ENCODE measurements around the gene TUBG1.

TUBG1 gene

DNA sequence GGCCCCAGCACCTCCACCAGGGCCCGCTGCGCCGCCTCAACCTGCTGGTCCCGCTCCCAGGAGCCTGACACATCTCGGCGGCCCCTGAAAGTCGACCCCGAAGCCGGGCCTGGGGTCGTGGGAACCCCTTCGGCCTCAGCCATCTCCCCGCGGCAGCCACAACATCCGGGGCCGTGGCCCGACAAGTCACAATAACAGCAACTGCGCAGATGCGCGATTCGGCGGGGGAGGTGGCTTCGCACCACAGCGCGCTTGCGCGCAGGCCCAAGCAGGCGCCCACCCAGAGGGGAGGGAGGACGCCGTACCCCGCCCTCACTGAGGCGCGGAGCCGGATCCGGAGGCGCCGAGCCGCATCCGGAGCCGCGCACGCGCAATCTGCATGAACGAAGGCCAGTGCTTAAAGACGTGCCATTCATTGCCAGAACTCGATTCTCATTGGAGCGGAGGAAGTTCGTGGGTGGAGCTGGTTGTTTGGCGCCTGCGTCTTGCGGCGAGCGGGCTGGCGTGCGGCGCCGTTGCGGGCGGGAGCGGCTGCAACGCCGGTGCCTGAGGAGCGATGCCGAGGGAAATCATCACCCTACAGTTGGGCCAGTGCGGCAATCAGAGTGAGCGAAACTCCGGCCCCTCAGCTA is at the start of gene TUBG1, which contains the start of gene RETREG3:
TSS of gene TUBG1 (plus strand) at position 502 of the 632 bp plus-strand sequence. CDS start at position 557, 55 bp downstream.
TSS of gene RETREG3 (minus strand) at position 193 of the 632 bp plus-strand sequence. CDS start at position 143, 50 bp downstream.
- peak; percentile 100 for DNase-seq (ENCODE audit: low spot score)

DNA sequence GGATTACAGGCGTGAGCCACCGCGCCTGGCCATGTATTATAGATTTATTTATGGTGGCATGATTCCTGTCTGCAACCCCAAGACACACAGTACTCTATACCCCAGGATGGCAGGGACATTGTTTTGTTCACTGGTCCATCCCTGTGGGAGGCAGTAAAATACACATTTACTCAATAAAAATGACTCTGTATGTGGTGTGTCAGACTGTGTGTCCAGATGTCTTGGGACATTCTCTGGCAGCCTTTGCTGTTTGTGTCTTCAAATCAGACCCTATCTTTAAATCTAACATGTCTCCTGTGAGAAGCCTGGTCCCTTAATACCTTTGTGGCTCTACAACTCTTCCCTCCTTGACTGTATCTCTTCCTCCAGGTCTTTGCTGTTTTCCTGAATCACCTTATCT is 49.2 kb upstream of the TUBG1 start:
- DNase-seq (ENCODE audit: low spot score) = no peak

DNA sequence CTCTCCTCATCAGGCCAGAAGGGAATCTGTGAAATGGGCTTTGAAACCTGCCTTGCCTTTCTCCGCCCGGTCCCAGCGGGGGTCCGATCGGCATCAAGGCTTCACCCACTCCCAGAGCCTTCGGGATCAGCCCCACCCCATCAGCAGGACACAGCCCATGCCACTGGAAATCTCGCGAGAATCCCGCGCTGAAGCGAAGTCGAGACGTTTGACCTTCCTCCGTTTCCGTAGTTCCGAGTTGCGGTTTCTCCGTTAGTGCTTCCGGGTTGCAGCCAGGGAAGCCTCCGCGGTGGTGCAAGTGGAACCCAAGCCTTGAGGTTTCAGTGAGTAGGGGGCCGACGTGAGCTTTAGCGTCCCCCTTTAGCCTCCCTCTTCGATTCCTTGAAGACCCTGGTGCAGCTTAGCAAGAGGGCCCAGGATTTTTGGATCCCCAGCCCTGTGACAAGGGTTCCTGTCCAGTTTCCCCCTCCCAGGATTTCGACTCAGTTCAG is 47.5 kb upstream of the TUBG1 start, which contains the start of gene COASY:
TSS of gene COASY (plus strand) at position 252 of the 491 bp plus-strand sequence. CDS start 475 bp downstream, outside the sequence.
- DNase-seq (ENCODE audit: low spot score) = peak; percentile 99

DNA sequence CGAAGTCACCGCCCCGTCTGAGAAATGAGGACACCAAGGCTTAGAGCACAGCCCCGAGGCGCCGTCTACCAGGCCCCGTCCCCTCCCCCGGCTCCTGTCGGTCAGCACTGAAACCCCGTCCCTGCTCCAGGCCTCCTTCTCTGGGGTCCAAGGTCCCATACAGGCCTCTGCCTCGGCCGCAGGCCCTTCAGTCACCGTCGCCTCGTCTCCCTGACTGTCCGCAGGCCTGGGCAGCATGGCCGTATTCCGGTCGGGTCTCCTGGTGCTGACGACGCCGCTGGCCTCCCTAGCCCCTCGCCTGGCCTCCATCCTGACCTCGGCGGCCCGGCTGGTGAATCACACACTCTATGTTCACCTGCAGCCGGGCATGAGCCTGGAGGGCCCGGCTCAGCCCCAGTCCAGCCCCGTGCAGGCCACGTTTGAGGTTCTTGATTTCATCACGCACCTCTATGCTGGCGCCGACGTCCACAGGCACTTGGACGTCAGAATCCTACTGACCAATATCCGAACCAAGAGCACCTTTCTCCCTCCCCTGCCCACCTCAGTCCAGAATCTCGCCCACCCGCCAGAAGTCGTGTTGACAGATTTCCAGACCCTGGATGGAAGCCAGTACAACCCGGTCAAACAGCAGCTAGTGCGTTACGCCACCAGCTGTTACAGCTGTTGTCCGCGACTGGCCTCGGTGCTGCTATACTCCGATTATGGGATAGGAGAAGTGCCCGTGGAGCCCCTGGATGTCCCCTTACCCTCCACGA is 46.9 kb upstream of the TUBG1 start:
- DNase-seq (ENCODE audit: low spot score) = no peak

DNA sequence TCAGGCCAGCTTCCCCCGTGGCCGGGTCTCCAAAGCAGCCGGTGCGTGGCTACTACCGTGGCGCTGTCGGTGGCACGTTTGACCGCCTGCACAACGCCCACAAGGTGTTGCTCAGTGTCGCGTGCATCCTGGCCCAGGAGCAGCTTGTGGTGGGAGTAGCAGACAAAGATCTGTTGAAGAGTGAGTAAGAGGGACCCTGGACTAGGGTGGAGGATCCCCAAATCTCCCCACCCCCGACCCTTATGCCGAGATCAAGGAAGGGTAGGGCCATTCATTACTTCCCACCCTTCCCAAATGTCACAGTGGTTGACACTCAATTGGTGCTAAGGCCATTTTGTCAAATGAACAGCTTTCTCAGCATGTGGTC is 46.4 kb upstream of the TUBG1 start:
- no peak for DNase-seq (ENCODE audit: low spot score)

DNA sequence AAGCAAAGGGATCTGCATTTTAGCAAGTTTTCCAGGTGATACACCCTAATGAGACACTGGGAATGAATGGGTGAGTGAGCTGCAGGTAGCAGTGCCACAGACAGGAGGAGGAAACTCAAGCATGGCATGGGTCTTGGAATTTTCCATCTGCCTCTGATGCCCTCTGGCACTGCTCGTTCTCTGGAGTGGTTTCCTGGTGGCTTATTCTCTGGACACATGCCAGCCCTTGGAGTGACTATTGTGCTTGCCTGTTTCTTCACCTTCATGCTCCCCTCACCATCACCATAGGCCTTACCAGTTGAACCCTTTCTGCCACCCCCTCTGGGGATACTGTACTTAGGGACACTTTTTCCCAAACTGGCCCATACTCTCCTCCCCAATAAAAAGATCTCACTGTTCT is 45.9 kb upstream of the TUBG1 start:
- no peak for DNase-seq (ENCODE audit: low spot score)

DNA sequence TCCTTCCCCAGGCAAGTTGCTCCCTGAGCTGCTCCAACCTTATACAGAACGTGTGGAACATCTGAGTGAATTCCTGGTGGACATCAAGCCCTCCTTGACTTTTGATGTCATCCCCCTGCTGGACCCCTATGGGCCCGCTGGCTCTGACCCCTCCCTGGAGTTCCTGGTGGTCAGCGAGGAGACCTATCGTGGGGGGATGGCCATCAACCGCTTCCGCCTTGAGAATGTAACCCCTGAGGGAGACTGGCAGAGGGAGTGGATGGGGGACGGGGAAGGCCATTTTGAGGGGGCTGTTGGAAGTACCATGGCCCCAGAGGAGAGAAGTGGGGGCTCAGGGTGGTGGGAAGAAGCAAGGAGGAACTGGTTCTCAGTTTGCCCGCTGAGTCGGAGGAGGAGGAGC is 45.5 kb upstream of the TUBG1 start:
- no peak for DNase-seq (ENCODE audit: low spot score)

DNA sequence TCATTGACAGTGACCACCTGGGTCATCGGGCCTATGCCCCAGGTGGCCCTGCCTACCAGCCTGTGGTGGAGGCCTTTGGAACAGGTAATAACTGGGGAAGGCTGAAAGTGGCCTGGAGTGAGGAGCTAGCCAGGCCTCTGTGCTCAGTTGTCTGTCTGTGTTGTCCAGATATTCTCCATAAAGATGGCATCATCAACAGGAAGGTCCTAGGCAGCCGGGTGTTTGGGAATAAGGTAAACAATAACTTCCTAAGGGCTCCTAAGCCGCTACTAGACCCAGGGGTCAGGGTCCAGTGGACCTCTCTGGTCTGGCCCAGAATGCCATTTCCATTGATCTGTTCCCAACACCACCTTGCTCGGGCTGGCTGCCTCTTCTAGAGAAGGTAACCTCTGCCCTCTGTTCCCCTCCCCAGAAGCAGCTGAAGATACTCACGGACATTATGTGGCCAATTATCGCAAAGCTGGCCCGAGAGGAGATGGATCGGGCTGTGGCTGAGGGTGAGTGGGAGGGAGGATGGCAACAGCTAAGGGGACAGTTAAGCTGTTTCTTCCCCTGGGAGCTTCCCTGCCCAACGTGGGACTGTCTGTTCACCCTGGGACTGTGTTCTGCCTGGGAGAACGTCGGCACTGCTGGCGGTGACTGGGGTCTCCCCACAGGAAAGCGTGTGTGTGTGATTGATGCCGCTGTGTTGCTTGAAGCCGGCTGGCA is 44.5 kb upstream of the TUBG1 start:
- DNase-seq (ENCODE audit: low spot score) = no peak

DNA sequence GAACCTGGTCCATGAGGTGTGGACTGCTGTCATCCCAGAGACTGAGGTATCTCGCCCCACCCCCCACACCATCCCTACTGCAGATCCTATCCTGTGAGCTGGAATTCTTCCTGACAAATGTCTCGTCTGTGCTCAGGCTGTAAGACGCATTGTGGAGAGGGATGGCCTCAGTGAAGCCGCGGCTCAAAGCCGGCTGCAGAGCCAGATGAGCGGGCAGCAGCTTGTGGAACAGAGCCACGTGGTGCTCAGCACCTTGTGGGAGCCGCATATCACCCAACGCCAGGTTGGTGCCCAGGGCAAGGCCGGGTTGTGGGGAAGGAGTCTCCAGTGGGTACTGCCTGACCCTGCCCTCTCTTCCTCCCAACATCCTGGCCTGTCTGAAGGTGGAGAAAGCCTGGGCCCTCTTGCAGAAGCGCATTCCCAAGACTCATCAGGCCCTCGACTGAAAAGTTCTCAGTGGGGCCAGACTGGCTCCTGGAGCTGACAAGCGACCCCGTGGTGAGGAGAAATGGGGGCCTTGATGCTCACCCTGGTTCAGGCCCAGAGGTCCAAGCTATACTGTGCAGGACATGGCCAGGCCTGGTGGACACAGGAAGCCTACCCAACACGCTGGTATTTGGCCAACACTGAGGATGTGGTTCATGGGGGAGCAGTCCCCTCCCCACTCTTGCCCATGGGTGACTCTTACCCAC is 43.8 kb upstream of the TUBG1 start:
- no peak for DNase-seq (ENCODE audit: low spot score)

DNA sequence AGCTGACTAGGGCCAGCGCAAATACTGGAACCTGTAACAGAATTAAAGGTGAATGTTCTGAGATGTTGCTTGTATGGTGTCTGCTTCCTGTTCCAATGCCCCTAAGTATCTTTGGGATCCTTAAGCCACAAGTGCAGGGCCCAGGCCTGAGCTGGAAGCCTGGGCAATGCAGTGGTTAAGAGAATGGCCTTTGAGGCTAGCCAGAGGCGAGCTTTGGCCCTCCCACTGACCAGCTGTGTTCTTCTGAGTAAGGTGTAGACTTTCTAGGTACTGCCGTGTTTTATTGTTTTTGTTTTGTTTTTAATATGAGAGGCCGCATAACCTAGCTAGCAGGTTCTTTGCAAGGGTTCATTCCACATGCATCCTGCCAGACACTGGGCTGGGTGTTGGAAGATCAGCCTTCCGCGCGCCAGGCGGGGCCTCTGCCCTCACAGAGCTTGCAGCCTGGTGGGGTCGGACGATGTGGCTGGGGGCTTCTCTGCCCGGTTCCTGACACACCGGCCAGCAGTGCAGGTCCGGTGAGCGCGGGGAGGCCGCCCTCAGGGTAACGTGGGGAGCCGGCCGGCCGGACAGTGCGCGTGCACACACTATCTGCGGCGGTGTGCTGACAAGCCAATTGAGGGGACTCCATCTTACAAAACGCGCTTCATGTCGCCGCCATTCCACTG is 43.1 kb upstream of the TUBG1 start:
- no peak for DNase-seq (ENCODE audit: low spot score)

DNA sequence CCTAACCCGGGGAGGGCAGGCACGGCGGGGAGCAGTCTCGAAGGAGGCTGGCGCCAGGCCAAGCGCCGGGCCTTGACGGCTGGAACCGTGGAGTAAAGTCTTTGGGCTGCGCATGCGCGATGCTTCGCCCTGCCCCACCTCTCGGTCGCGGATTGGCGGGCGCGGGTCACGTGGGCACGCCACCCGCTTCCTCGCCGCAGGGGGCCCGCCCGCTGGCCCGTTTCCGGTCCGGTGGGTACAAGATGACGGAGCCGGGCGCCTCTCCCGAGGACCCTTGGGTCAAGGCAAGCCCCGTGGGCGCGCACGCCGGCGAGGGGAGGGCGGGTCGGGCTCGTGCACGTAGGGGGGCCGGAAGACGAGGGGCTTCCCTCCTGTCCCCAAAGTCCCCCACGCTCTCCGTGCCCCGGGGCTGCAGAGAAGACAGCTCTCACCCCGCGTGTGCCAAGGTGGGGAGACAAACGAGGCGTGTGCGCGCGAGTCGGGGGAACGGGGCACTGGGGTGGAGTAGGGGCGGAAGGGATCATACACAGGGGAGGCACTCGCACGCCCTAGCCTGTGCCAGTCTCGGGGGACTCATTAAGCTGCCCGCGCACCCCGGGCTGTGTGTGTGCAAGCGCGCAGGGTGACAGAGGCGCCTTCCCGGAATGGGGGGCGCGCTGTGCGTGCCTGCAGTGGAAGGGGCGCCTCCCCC is 42.5 kb upstream of the TUBG1 start, which contains the start of gene MLX:
TSS of gene MLX (plus strand) at position 218 of the 691 bp plus-strand sequence. CDS start at position 243, 25 bp downstream.
- DNase-seq (ENCODE audit: low spot score) = peak; percentile 100

DNA sequence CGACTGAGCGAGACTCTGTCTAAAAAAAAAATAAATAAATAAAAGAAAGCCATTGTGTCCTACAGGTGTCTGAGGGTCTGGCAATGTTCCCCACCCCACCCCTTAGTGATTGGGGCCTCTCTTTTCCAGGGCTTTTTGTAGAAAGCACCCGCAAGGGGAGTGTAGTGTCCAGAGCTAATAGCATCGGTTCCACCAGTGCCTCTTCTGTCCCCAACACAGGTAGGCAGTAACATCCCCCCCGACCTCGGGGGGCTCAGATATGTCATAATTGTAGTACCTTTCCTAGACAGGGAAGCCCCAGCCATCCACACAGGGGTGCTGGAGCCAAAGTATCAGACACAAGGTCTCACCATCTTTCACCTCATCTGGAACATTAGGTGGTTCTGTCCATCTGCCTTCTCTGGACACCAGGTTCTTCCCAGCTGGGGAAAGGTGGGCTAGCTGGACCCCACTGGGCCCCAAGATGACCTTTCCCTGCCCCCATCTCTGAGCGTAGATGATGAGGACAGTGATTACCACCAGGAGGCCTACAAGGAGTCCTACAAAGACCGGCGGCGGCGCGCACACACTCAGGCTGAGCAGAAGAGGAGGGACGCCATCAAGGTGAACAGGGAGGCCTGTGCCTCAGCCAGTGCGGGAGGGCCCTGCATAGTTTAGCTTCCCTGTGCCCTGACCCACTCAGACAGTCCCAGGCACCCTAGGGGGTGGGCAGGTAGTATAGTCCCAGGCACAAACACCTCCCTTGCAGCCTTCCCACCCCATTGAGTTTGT is 41.0 kb upstream of the TUBG1 start:
- no peak for DNase-seq (ENCODE audit: low spot score)

DNA sequence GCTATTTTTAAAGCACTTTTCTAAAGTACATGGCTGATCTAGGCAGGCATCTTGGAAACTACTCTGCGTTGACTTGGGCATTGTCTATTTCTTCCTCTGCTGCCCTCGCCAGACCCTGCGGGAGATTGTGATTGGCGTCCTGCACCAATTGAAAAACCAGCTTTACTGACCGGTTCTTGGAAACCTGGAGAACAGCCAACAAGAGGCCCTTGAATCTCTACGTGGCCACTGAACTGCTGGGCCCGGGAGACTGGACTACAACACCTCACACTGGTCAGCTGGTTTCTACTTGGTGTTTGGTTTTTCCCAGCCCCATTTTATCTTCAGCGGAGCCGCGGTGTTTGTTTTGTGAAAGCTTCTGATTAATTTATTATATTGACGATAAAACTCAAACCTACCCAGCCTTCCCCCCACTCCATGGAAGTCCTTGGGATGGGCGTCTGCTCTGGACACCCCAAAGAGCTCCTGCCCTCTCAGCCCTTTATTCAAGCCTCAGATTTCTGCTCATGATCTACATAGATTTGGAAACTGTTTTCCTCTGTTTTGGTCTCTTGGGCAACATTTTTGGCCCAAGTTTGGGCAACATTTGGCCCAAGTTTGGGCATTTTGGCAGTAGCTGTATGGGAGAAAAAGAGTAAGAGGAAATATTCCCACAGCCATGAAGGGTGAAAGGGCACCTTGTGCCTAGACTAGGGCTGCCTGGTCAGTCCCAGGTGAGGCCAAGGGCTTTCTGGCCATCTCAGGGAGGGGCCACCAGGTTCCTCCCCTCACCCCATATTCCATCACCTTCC is 37.9 kb upstream of the TUBG1 start:
- DNase-seq (ENCODE audit: low spot score) = no peak

DNA sequence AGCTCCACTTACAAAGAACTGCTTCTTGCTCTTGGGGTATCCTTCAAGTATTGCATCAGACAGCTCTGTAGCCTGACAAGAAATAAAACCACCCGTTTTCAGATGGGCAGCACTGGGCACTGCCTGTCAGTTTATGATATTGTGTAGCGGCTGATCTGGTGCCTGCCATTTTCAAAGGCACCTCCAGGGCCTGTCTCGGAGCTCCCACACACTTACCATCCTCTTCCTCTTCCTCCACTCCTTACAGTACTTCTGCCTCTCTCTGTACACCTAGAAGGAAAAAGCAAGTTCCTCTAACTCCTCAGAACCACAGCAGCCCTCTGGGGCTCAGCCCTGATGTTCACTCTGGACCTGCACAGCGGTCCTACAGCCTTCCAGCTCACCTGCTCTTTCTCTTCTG is 36.4 kb upstream of the TUBG1 start:
- no peak for DNase-seq (ENCODE audit: low spot score)

DNA sequence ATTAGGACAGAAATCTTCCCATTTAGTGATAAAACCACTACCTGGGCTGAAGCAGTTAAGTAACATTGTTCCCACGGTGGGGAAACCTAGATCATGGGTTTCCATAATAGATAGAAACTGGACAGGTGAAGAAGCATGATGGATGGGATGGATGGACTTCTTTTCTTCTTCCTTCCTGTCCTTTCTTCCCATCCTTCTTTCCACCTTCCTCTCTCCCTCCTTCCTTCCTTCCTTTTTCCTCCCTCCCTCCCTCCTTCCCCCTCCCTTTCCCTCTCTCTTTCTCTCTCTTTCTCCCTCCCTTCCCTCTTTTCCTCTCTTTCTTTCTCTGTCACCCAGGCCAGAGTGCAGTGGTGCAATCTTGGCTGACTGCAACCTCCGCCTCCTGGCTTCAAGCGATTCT is 35.0 kb upstream of the TUBG1 start:
- DNase-seq (ENCODE audit: low spot score) = no peak

DNA sequence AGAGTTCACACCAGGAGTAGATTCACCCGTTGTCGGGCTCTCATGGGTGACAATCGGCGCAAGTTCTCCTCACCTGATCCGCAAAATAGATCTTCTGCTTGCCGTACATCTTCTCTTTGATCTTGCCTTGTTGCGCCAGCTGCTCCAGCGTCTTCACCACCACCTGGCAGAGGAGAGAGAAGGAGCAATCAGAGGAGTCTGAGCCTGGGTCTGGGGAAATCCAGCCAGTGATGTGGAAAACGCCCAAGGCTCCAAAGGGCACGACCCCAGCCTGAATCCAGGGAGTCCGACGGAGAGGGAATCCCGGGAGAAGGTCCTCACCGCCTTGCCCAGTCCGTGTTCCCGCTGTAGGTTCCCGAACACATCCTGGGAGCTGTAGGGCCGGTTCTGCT is 32.3 kb upstream of the TUBG1 start:
- no peak for DNase-seq (ENCODE audit: low spot score)

DNA sequence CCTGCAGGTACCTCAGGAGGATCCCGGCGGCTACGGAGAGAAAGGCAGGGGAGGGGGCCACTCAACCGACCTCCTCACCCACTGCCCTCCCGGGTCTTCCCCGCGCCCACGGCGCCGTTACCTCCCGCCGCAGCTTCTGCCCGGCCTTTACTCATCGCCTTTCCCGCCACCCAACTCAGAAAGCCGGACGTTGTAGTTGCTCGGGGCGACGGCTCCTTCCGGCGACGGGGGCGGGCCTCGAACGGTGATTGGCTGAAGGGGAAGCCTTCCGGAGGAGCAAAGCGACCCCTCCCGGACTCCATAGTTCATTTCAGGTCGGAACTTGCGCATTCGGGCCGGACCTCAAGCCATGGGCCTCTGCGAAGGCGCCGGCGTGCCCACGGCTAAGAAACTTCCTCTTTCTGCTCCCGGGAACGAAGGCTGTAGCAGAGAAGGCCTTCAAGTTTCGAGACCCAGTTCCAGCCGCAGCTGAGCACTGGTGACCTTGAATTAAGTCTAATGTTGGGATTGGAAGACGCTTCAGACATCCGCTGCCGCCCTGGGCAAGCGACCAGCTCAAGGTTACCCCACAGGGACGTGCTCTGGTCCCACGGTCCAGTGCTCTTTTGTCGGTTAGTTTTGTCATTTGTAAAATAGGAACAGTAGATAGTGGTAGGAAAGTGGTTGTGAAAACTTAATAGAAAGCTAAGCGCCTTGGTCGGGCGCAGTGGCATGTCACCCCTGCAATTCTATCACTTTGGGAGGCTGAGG is 31.8 kb upstream of the TUBG1 start, which contains the start of gene PSMC3IP:
TSS of gene PSMC3IP (minus strand) at position 198 of the 750 bp plus-strand sequence. CDS start at position 155, 43 bp downstream.
- peak; percentile 99 for DNase-seq (ENCODE audit: low spot score)

DNA sequence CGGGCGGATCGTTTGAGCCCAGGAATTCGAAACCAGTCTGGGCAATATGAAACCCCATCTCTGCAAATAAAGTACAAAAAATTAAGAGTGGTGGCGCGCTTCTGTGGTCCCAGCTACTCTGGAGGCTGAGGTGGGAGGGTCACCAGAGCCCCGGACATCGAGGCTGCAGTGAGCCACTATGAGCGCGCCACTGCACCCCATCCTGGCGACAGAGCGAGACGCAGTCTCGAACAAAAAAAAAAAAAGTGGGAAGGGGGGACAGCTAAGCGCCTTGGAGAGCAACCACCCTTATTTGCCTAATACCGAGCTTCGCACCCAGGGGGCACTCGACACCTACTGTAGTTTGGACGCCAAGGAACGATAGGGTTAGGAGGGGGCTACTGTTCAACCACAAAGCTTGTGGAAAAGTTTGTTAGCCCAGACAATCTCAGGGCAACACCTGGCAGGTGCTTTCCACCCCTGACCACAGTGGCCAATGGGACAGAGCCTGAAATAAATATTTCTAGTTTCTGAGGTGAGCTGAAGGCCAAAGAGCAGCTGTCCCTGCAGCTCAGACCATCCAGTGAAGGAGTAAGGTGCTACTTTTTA is 31.1 kb upstream of the TUBG1 start:
- DNase-seq (ENCODE audit: low spot score) = peak; percentile 92
